Left ventricle myocardium inferior (tissue), 1 donor: ENCODE data around the gene SDE2. TPM values are rescaled to one million over a fixed set of nuclear protein-coding genes. Genes with fewer than 3 reads are reported as not detected.
A peak's percentile ranks its signal among the peaks of the same experiment; 100 is the strongest.
"Not testable (repeated sequence)": the region's sequence is repeated elsewhere in the genome, so short reads cannot be mapped to it uniquely, and the experiment has no call there.

Source experiments
- DNase-seq: peaks from one replicate; pipeline ENCODE4 v3.0.0-alpha.2; 2020
- H3K27ac ChIP-seq: fragments of 200-600 bp; replicated peaks from 2 replicates; pipeline ENCODE4 v1.8.0; 2021
- H3K27me3 ChIP-seq: fragments of 200-600 bp; 2 replicates; pipeline ENCODE4 v1.8.0; 2021; ENCODE audit warnings: low read depth
- H3K36me3 ChIP-seq: fragments of 200-600 bp; 2 replicates; pipeline ENCODE4 v1.8.0; 2021
- H3K4me1 ChIP-seq: fragments of 200-600 bp; 2 replicates; pipeline ENCODE4 v1.8.0; 2021
- H3K4me3 ChIP-seq: fragments of 200-600 bp; 2 replicates; pipeline ENCODE4 v1.8.0; 2021; ENCODE audit warnings: mild to moderate bottlenecking, moderate library complexity
- H3K9me3 ChIP-seq: fragments of 200-600 bp; replicated peaks from 2 replicates; pipeline ENCODE4 v1.8.0; 2021
- intact Hi-C: fragments of 100-400 bp; cut with micrococcal nuclease; formaldehyde crosslinking; loops from one replicate; pipeline ENCODE4 v1.11.0; 2022
- total RNA-seq: library from RNA; stranded (reverse); fragmentation: NEBNext Ultra II Directional; extraction: Animal tissue kit (Norgen Biotek cat#: 25700); gene quantifications from one replicate; pipeline ENCODE4 v1.2.1, GENCODE V29; 2021
- TF ChIP-seq, protein P1 (sequence below): fragments of 200-600 bp; IDR thresholded peaks from 2 replicates; pipeline ENCODE4 v1.8.0; 2021; ENCODE audit warnings: antibody characterized with exemption, mild to moderate bottlenecking, borderline replicate concordance
- donor health status: DM: no; HTN: yes; CAD: no; lungs with severe emphysema.

Gene SDE2
- total RNA-seq, 1 donor from 2014 or later = 11.3 TPM

DNA sequence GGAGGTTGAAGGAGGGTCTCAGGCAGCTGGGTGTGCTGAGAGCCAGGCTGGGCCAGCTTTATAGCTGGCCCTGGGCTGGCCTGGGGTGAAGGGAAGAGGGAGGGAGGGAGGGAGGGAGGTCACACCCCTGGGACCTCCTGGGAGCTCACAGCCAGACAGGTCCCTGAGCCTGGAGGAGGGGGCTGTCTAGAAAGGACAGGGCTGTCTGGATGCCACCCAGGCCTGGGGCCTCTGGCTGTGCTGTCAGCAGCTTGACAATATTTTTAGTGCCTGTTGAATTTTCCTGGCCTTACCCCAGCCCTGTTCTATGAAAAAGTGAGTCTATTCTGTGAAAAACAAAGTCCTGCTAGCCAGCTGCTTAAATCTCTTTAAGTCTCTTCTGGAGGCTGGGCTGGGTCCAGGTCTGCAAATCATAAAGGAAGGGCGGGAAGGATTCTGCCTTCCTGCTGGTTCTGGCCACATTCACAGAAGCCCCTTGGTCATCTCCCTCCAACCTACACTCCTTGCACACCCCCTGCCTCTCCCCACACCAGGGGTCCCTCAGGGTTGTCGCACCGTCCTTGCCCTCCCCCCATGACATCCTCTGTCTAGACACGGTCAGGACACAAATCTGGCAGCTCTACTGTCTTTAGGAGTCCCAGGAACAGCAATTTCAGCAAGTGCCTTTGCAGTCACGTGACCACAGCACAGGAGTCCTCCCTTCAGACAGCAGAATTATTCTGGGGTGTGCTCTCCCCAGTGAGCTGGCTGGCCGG lies 57.8 kb downstream of the SDE2 start, which contains the start of gene LEFTY2:
LEFTY2 (minus strand) TSS at position 34 of the 755 bp plus-strand sequence. CDS start 80 bp downstream, outside the sequence.
- no peak for DNase-seq
- H3K4me1 ChIP-seq = peaks cover 32% of the 10 kb centered on the region
- peak within 1 kb of the TSS; percentile 75 for H3K27ac ChIP-seq
- peak within 1 kb of the TSS; percentile 33 for H3K4me3 ChIP-seq
- intact Hi-C loops = no loop called here
- H3K36me3 ChIP-seq = no peaks in the 10 kb centered on the region
- H3K9me3 ChIP-seq = no peaks in the 10 kb centered on the region
- TF ChIP-seq, protein P1, sequence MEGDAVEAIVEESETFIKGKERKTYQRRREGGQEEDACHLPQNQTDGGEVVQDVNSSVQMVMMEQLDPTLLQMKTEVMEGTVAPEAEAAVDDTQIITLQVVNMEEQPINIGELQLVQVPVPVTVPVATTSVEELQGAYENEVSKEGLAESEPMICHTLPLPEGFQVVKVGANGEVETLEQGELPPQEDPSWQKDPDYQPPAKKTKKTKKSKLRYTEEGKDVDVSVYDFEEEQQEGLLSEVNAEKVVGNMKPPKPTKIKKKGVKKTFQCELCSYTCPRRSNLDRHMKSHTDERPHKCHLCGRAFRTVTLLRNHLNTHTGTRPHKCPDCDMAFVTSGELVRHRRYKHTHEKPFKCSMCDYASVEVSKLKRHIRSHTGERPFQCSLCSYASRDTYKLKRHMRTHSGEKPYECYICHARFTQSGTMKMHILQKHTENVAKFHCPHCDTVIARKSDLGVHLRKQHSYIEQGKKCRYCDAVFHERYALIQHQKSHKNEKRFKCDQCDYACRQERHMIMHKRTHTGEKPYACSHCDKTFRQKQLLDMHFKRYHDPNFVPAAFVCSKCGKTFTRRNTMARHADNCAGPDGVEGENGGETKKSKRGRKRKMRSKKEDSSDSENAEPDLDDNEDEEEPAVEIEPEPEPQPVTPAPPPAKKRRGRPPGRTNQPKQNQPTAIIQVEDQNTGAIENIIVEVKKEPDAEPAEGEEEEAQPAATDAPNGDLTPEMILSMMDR = no peak
- H3K27me3 ChIP-seq = no peaks in the 10 kb centered on the region

DNA sequence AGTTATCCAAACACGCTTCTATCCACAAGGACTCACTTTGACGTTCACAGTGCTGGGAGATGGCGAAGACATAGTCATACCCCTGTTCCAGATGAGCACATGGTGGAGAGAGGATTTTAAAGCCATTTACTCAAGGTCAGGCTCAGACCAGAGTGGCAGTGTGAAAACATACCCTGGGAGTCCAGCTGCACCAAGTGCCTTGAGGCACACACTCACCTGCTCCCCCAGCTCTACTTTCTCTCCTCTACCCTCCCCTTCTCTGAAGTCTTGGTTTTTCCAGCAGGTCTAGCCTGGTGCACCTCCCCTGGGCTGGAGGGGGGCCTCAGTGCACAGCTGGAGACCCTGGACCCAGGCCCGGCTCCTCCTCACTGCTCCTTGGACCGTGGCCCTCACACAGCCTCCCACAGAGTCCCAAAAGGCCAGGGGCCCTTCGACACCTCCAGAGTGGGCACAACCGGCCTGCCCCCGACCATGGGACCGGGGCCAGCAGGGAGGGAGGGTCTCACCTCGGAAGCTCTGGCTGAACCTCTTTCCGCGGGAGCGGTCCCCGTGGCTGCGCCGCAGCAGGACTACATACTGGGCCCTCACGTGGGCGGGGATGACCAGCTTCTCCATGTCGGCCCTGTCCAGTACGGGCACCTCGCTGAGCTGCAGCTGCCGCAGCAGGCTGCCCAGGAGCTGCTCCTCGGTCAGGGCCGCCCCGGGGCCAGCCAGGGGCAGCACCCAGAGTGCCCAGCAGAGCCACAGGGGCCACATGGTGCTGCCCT lies 58.6 kb downstream of the SDE2 start:
- intact Hi-C loops = no loop called here
- TF ChIP-seq, protein P1 = no peak
- no peaks in the 10 kb centered on the region for H3K9me3 ChIP-seq
- H3K36me3 ChIP-seq = no peaks in the 10 kb centered on the region
- no peak for DNase-seq
- peak overlapping the region; percentile 33 for H3K4me3 ChIP-seq
- H3K27me3 ChIP-seq = no peaks in the 10 kb centered on the region
- peaks cover 32% of the 10 kb centered on the region for H3K4me1 ChIP-seq
- H3K27ac ChIP-seq = peak overlapping the region; percentile 75

DNA sequence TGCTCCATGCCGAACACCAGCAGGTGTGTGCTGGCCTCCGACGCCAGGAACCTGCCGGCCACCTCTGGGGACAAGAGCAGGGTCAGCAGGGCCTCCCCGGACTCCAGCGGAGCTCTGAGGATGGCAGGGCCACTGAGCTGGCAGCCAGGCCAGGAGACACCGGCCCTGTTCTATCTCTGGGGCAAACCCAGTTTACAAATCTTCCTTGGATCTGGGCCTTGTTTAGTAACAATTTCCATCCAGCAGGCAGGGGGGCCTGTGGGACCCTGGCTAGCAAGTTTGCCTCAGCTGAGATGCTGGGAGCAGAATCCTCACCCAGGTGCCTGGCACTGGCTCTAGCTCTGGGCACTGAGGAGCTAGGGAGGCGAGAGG lies 59.2 kb downstream of the SDE2 start:
- H3K27me3 ChIP-seq, H3K4me3 ChIP-seq, intact Hi-C loops, H3K36me3 ChIP-seq, H3K9me3 ChIP-seq, H3K27ac ChIP-seq, DNase-seq: not testable (repeated sequence)
- H3K4me1 ChIP-seq = peaks cover 32% of the 10 kb centered on the region

DNA sequence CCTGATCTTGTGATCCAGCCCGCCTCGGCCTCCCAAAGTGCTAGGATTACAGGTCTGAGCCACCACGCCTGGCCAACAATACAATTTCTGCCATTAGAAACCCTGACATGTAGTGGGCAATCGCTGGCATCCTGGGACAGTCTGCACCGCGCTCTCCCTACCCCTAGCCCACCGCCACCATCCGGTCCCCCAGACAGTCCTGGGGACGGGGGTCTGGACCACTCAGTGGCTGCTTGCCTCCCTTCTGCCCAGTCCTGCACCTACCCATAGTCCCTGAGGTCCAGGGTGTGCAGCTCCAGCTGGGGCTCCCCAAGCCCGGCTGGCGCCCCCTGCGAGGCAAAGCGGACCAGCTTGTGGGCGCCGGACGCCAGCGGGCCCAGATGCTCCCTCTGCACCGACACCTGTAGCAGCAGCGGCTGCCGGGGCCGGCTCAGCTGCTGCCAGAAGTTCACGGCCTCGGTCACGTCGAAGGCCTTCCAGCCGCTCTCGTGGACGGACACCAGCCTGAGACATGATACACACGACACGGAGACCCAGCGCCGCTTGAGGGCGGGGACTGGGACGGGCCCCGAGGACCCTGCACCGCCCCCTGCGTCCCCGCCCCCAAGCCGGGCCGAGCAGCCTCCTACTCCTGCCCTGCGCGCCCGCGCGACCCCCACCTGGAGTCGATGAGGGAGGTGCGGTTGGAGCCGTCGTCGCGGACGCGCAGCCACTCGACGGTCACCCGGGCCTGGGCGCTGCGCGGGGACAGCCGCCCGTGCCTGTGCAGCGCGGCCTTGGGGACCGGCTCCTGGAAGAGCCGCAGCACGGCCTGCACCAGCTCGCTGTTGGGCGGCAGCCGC lies 59.8 kb downstream of the SDE2 start:
- intact Hi-C loops, H3K27me3 ChIP-seq, H3K9me3 ChIP-seq, H3K4me3 ChIP-seq, H3K36me3 ChIP-seq, H3K27ac ChIP-seq, DNase-seq: not testable (repeated sequence)
- H3K4me1 ChIP-seq = peaks cover 32% of the 10 kb centered on the region

DNA sequence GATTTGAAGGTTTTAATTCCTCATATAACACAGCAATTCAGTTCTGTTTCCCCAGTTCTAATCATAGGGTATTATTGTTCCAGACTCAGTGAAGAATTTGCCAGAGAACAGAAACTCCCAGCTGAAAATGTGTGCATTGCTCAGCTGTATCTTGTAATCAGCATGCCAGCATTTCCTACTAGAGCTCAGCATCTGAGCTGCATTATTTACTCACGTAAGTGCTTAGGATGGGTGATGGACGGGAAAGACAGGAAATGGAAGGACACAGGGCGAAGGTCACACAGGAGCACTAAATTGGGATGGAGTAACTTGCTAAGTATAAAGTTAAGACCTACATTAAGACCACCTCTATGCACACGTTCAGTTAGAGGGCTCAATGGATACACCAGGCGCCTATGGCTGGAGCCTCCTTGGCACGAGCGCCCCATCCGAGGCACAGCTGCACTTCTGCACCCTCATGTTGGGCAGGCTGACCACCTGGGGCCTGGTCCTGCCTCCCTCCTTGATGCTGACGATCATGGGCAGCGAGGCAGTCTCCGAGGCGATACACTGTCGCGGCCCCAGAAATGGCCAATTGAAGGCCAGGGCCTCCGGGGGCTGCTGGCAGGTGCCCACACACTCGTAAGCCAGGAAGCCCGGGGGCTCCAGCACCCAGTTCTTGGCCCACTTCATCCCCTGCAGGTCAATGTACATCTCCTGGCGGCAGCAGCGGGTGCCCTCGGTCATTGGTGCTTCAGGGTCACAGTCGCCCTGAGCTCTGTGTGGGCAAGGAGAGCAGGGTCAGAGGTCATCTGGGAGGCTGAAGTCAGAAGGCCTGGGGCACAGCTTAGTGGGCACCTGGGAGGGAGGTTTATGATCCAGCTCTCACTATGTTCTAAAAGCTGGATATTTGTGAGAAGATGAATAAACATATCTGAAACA lies 61.8 kb downstream of the SDE2 start:
- H3K4me3 ChIP-seq = no peak overlapping the region
- TF ChIP-seq, protein P1 = no peak
- no peaks in the 10 kb centered on the region for H3K36me3 ChIP-seq
- no peak overlapping the region for H3K27ac ChIP-seq
- peaks cover 25% of the 10 kb centered on the region for H3K4me1 ChIP-seq
- no peak for DNase-seq
- H3K9me3 ChIP-seq = no peaks in the 10 kb centered on the region
- H3K27me3 ChIP-seq = no peaks in the 10 kb centered on the region
- intact Hi-C loops = no loop called here
